G401 (cell line): ENCODE measurements around the gene TRMT44. TPM values are rescaled to one million over a fixed set of nuclear protein-coding genes. Genes with fewer than 3 reads are reported as not detected.
"Not testable (repeated sequence)": the region's sequence is repeated elsewhere in the genome, so short reads cannot be mapped to it uniquely, and the experiment has no call there.

Experiments used
- DNase-seq: peaks from one replicate; pipeline ENCODE4 v3.0.0-alpha.2; 2015; ENCODE audit warnings: low spot score
- in situ Hi-C: cut with HindIII; loops from 2 replicates; pipeline ENCODE4 v1.10.0; 2016; ENCODE audit warnings: low sequenced_read_pairs, mixed read lengths
- total RNA-seq: library from RNA; depleted of rRNA; stranded (reverse); fragments of >200 nt; shearing (Covaris generic); gene quantifications from 2 replicates; pipeline ENCODE4 v1.2.3, GENCODE V29; 2014

The TRMT44 gene
- total RNA-seq, 1 experiment from 2014 or later, result 24.9 TPM

DNA sequence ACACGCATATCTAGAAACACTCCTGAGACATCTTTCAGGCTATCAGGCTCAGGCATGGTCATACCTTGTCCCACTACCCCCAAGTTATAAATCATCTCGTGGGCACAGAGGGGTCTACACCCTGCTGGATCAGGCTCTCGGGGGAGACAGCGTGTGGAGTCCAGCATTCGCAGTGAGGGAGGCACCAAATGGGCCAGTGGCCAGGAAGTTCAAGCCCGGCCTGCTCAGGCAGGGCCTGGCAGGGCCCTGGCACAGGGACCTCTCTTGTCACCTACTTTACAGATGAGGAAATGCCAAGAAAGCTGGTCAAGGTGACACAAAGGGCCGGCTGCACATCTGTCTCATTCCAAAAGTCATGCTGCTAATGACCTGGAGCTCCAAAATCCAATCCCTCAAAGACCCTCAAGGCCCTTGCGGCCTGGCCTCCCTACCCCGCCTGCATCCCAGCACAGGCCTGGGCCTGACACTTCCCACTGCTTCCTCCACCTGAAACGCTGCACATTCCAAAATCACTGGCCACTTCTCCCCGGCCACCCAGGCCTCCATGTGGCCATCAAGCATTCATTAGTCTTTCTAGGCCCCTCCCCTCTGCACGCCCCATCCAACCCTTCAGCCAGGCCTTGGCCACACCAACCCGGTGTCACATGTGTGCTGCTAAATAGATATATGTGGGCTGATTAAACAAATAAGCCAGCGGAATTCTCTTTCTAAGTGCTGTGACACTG is 35.6 kb upstream of the TRMT44 start:
- no peak for DNase-seq
- in situ Hi-C loops, result no loop called here

- in situ Hi-C loops, result no loop called here
- DNase-seq, result no peak
These were observed 35.1 kb upstream of the TRMT44 start for GRCh38 chr4:8405516-8405875.

- DNase-seq, in situ Hi-C loops: not testable (repeated sequence)
These were observed 33.7 kb upstream of the TRMT44 start for GRCh38 chr4:8406887-8407286.

GRCh38 chr4:8407316-8407715 is 33.3 kb upstream of the TRMT44 start:
- no peak for DNase-seq
- in situ Hi-C loops, result no loop called here

DNA sequence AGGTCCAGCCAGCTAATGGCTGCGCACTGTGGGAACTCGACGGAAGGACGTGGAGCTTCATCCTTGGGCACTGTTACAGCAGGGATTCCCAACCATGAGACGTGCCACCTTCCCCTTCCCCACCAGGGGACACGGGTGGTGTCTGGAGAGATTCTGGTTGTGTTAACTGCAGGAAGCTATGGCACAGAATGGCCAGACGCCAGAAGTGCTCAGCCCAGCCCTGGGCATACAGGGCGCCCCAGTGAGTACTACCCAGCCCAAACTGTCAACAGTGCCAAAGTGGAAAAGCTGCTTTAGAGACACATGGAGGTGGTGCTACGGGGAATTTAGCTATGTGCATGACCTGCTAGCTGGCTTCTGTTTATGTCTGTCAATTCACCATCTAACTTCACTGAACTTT is 32.8 kb upstream of the TRMT44 start:
- in situ Hi-C loops, result no loop called here
- no peak for DNase-seq

GRCh38 chr4:8409264-8410065 is 31.1 kb upstream of the TRMT44 start:
- in situ Hi-C loops, result no loop called here

DNA sequence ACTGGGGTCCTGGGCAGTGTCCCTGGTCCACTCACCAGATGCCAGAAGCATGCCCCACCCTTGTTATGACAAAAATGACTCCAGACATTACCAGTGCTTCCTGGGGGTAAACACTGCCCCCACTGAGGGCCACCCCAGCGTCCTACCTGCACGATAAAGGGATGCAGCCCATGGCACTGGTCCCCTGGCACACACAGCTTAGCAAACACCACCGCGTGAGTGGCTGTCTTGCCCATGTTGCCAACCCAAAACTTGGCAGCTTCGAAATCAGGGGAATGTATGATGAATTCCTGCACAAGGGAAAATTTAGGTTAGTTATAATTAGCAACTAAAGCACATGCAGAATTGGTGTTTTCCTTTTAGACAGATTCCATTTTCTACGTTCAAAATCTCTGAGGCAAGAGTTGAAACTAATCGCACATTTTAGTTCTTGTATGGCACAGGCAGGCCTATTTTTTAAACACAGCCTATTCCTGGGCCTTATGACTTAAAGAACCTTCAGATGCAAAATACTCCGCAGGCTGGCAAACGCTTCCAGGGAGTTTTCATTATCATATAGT is 30.4 kb upstream of the TRMT44 start:
- DNase-seq, result no peak
- in situ Hi-C loops, result no loop called here

More at GRCh38 chr4:8409264-8410065, 31.1 kb upstream of the TRMT44 start:
- DNase-seq, result no peak

DNA sequence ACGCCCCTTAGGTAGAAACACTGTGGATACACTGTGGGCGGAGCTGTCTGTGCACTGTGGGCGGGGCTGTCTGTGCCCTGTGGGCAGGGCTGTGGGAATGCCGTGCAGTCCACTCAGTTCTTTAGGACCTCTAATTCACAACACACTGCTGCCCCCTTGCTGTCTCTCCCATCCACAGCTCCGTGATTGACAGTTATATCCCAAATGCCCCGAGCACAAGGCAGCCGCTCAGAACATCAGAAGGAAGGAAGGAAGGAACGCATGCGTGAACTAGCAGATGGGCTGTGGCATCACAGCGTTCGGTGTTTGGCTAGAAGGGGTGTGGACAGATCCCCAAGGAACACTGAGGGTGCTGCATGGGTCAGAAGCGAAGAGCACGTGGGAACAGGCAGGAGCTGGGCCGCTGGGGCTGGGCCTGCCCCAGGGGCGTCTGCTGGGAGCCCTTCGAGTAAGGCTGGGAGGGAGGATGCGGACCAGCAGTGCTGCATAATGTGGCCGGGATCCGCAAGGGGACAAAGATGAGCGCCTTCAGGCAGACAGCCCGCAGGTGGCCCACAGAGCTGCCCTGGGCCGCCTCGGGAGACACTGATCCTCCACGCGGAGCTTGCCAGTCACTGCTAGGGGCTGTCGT is 29.8 kb upstream of the TRMT44 start:
- DNase-seq, result peak; percentile 58
- in situ Hi-C loops, result no loop called here

DNA sequence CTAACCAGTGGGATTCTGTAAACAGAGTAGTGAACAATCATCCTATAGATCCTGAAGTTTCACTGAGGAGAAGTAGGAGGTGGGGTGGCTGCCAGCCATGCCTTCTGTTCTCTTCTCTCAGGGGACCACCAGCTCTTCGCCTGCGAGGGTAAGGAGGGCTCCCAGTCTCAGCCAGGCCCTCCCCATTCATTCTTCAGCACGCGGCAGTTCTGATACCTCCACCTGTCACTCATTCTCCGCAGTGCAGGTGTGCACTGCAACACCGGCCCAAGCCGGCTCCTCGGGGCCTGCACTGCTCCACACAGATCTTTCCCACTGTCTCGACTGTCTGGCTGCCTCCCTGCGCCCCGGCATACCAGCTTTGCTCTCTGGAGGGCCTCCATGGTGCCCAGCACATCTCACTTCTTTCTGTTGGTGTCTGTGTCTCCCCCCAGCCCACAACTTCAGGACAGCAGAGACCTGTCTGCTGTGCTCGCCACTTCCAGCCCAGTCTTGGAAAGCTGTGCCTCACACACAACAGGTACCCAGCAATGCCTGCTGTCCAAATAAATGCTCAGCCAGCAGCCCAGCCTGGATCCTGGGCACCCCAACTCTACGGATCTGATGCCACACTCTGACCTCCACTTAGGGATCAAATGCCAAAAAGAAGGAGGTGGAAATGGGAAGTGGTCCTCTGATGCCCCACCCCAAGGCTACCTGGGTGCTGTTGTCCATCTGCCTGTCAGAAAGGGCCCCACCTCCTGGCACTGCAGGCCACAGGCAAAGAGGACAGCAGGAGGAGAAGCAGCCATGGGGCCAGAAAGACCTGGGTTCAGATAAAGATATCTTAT is 29.0 kb upstream of the TRMT44 start:
- DNase-seq, result no peak
- in situ Hi-C loops, result no loop called here

DNA sequence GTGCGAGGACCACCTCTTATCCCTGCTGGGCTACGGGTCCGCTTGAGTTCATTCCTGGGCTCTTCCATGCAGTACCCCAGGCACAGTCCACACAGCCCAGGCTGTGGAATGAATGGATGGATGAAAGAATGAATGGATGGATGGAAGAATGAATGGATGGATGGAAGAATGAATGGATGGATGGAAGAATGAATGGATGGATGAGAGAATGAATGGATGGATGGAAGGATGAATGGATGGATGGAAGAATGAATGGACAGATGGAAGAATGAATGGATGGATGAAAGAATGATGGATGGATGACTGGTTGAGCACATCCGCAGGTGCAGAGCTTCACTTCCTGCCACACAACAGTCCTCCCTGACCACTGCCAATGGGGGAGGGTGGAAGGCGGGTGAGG is 28.3 kb upstream of the TRMT44 start:
- DNase-seq, result no peak
- in situ Hi-C loops, result no loop called here

- DNase-seq, result no peak
- in situ Hi-C loops, result no loop called here
These were observed 26.2 kb upstream of the TRMT44 start for GRCh38 chr4:8414377-8414776.

DNA sequence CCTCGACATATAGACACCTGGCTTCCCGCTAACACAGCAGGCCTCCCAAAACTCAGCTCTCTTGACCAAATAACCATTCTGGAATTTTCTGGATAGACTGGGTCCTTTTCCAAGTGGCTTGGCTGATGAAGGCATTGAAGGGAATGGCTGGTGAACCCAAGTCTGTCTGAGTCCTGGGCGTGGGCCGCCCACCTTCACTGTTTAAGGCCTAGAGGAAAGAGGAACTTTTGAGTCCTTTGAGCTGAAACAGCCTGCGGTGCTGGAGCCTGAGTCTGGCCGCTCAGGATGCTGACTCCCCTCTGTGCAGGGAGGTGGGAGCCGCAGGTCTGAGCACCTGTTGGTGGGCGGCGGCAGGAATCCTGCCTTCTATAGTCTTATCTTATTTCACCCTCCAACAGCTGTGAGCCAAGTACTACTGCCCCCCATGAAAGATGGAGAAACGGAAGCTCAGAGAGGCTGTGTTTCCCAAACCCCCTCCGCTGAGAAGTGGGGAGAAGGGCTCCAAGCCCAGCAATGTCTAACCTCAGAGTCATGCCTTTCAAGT is 23.4 kb upstream of the TRMT44 start:
- in situ Hi-C loops, result no loop called here
- no peak for DNase-seq

GRCh38 chr4:8419222-8420041 is 21.1 kb upstream of the TRMT44 start:
- in situ Hi-C loops, result no loop called here
- no peak for DNase-seq

DNA sequence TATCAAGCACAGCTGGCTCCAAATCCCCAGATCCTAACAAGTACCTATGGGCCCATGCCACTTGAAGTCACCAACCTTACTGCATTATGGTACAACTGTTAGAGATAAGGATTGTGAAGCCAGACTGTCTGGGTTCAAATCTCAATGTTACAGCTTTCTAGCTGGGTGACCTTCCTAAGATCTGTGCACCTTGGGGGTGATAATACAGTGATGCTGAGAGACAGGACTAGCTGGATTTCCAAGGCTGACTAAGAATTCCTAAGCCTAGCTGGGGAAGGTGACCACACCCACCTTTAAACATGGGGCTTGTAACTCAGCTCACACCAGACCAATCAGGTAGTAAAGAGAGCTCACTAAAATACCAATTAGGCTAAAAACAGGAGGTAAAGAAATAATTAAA is 20.4 kb upstream of the TRMT44 start:
- not testable (repeated sequence) for DNase-seq

GRCh38 chr4:8422327-8422726 is 18.2 kb upstream of the TRMT44 start:
- DNase-seq, result no peak
- in situ Hi-C loops, result no loop called here

More for the DNA sequence above, 20.4 kb upstream of the TRMT44 start:
- in situ Hi-C loops, result not testable (repeated sequence)

GRCh38 chr4:8422786-8423185 is 17.8 kb upstream of the TRMT44 start:
- in situ Hi-C loops, result no loop called here
- no peak for DNase-seq

DNA sequence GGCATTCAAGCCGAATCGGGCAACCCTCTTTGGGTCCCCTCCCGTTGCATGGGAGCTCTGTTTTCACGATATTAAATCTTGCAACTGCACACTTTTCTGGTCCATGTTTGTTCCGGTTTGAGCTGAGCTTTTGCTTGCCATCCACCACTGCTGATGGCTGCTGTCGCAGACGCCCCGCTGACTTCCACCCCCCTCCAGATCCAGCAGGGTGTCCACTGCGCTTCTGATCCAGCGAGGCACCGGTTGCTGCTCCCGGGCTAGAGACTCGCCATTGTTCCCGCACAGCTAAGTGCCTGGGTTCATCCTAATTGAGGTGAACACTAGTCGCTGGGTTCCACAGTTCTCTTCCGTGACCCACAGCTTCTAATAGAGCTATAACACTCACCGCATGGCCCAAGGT is 13.3 kb upstream of the TRMT44 start:
- no peak for DNase-seq
- in situ Hi-C loops, result no loop called here

GRCh38 chr4:8427761-8428287 is 12.8 kb upstream of the TRMT44 start:
- in situ Hi-C loops, result no loop called here
- DNase-seq, result peak; percentile 24
